Measurements from ENCODE around the gene GNAT3. TPM values are rescaled to one million over a fixed set of nuclear protein-coding genes. Genes with fewer than 3 reads are reported as not detected.

GNAT3 gene
- total RNA-seq, 1 donor from 2014 or later: not detected

- DNase-seq: no peak
Observed at GRCh38 chr7:80417211-80417793, 94.6 kb downstream of the GNAT3 start.

DNA sequence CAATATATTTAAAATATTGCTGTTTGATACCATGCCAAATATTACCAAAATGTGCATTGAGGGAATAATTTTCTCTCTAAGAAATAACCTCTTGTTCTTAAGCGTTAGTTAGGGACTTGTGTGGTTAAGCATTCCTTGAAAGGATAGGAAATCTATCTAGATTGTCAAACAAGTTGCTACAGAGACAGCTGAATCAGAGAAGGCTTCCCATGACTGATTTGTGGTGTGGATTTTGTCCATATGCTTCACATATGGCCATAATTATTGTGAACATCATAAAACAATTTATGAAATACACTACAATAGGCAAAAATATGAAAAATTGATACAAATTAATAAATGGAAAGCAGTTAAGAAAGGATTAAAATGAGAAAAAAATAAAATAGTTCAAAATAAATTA is 96.3 kb downstream of the GNAT3 start:
- no peak for DNase-seq

DNA sequence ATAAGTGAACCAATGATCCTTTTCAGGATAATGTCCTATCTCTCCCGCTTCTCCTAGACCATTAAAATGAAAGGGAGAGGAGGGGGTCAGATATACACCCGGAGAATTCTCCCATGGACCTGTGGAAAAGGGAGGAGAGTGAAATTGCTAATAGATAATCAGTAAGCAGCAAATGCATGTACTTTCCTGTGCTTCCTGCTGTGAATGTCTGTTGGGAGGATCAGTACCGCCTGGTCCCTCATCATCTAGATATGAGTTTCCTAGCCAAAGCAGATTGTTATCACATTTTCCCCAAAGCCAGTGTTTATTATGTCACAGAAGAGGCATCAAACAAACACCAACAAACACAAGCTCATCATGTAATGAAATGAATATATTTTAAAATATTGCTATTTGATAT is 96.8 kb downstream of the GNAT3 start:
- DNase-seq: no peak

GRCh38 chr7:80414331-80414730 is 97.5 kb downstream of the GNAT3 start:
- DNase-seq: no peak

DNA sequence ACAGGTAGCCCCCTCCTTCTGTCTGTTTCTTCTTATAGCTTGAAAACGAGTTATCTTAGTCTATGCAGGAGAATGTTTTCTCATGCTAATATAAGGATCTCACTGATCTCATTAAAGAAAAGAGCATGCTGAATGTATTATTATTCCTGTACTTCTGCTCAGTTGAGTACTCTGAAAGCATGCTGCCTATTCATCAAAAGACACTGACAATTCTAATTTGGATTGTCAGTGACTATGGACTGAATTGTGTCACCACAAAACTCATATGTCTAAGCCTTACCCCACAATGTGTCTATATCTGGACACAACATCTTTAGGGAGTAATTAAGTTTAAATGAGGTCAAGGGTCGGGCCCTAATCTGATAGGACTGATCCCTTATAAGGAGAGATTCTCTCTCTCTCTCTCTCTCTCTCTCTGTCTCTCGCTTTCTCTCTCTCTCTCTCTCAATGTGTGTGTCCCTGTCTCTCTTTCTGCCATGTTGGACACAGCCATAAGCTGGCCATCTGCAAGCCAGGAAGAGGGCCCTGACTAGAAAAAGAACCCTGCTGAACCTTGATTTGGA is 98.4 kb downstream of the GNAT3 start:
- no peak for DNase-seq

GRCh38 chr7:80412842-80413241 is 99.0 kb downstream of the GNAT3 start:
- no peak for DNase-seq

DNA sequence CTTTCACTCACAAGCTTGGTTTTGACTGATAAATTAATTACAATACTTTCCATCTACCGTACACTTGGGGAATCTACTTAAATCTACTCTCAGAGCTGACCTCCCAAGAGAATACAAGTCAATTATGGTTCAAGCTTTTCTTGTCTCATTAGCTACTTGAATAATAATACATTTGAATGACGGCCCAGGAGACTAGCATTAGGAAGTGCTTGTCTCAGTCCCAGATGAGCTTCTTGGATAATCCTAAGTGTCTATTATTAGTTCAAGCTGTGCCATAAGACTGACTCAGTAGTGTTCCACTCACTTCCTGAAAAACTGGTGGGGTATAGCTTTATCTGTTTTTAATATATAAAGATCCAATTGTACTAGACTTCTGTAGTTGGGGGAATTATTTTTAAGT is 100.2 kb downstream of the GNAT3 start:
- DNase-seq: peak; percentile 64

- no peak for DNase-seq
Observed at GRCh38 chr7:80410081-80410480, 101.8 kb downstream of the GNAT3 start.

Other genes with a start within 250 kb of the GNAT3 start
- gene CD36, start 126.6 kb upstream of the GNAT3 start, total RNA-seq: 589 TPM